ENCODE data around the gene AMER2.

DNA sequence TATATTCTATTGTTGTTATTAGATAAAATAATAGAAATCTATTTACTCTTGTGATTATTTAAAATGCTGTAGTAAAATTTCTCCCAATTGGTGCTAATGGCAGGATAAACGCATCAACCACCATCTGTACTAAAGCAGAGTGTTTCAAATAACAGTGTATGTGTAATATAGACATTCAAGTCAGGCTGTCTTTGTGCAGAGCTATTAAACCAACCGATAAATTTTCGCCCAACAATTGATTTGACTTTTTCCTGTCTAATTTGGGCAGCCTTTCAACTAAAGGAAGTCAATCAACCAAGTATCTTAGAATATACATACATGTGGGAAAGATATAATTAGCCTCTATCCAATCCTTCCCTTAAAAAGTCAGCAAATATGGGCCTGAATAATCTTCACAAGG, 5.8 kb downstream of the AMER2 start:
- TF ChIP-seq, protein P1, sequence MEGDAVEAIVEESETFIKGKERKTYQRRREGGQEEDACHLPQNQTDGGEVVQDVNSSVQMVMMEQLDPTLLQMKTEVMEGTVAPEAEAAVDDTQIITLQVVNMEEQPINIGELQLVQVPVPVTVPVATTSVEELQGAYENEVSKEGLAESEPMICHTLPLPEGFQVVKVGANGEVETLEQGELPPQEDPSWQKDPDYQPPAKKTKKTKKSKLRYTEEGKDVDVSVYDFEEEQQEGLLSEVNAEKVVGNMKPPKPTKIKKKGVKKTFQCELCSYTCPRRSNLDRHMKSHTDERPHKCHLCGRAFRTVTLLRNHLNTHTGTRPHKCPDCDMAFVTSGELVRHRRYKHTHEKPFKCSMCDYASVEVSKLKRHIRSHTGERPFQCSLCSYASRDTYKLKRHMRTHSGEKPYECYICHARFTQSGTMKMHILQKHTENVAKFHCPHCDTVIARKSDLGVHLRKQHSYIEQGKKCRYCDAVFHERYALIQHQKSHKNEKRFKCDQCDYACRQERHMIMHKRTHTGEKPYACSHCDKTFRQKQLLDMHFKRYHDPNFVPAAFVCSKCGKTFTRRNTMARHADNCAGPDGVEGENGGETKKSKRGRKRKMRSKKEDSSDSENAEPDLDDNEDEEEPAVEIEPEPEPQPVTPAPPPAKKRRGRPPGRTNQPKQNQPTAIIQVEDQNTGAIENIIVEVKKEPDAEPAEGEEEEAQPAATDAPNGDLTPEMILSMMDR (IDR thresholded peaks at IDR 0.05) = no peak
- TF ChIP-seq POLR2AphosphoS5 (IDR thresholded peaks at IDR 0.05) (no peak), POLR2A (IDR thresholded peaks at IDR 0.05) (no peak)

Data from breast epithelium (tissue), 3 donors.